ENCODE data around the gene NRL.

DNA sequence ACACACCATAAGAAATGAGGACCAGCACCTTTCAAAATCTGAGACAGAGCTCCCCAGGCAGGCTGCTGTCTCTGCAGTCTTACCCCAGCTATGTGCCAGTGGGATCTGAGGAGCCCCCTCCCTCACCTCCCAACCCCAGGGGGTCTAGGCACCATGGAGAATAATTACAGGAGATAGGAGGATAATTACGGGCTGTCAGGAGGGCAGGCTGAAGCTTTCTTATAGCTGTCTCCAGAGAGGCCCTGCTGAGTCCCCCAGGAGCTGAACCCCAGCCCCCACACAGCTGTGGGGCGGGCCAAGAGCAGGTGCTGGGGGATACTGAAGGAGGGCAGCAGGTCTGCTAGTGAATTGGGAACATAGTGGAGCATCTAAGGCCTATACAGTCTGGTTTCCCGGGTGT lies 36.6 kb downstream of the NRL start:
- TF ChIP-seq, protein P1, sequence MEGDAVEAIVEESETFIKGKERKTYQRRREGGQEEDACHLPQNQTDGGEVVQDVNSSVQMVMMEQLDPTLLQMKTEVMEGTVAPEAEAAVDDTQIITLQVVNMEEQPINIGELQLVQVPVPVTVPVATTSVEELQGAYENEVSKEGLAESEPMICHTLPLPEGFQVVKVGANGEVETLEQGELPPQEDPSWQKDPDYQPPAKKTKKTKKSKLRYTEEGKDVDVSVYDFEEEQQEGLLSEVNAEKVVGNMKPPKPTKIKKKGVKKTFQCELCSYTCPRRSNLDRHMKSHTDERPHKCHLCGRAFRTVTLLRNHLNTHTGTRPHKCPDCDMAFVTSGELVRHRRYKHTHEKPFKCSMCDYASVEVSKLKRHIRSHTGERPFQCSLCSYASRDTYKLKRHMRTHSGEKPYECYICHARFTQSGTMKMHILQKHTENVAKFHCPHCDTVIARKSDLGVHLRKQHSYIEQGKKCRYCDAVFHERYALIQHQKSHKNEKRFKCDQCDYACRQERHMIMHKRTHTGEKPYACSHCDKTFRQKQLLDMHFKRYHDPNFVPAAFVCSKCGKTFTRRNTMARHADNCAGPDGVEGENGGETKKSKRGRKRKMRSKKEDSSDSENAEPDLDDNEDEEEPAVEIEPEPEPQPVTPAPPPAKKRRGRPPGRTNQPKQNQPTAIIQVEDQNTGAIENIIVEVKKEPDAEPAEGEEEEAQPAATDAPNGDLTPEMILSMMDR (IDR thresholded peaks at IDR 0.05) = no peak
- no peak for TF ChIP-seq POLR2AphosphoS5 (IDR thresholded peaks at IDR 0.05; ENCODE audit: low read depth, low read length)
- TF ChIP-seq TCF7L2 (IDR thresholded peaks at IDR 0.05; ENCODE audit: low read depth, low read length) = no peak
- TF ChIP-seq, protein P2, sequence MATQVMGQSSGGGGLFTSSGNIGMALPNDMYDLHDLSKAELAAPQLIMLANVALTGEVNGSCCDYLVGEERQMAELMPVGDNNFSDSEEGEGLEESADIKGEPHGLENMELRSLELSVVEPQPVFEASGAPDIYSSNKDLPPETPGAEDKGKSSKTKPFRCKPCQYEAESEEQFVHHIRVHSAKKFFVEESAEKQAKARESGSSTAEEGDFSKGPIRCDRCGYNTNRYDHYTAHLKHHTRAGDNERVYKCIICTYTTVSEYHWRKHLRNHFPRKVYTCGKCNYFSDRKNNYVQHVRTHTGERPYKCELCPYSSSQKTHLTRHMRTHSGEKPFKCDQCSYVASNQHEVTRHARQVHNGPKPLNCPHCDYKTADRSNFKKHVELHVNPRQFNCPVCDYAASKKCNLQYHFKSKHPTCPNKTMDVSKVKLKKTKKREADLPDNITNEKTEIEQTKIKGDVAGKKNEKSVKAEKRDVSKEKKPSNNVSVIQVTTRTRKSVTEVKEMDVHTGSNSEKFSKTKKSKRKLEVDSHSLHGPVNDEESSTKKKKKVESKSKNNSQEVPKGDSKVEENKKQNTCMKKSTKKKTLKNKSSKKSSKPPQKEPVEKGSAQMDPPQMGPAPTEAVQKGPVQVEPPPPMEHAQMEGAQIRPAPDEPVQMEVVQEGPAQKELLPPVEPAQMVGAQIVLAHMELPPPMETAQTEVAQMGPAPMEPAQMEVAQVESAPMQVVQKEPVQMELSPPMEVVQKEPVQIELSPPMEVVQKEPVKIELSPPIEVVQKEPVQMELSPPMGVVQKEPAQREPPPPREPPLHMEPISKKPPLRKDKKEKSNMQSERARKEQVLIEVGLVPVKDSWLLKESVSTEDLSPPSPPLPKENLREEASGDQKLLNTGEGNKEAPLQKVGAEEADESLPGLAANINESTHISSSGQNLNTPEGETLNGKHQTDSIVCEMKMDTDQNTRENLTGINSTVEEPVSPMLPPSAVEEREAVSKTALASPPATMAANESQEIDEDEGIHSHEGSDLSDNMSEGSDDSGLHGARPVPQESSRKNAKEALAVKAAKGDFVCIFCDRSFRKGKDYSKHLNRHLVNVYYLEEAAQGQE (IDR thresholded peaks at IDR 0.05; ENCODE audit: insufficient read depth in 1 of 2, low read depth in 2 of 2, low read length in 1 of 2) = no peak
